H9 (cell line): Measurements from ENCODE around the gene TYMP. TPM values are rescaled to one million over a fixed set of nuclear protein-coding genes. Genes with fewer than 3 reads are reported as not detected.

Experiments
- DNase-seq: peaks from one replicate; pipeline ENCODE4 v3.0.0-alpha.2; 2017
- H2AFZ ChIP-seq: one replicate; pipeline ENCODE4 v1.6.1; 2013; ENCODE audit warnings: mild to moderate bottlenecking, low read length, control low read depth, moderate library complexity
- H2AK5ac ChIP-seq: 2 replicates; pipeline ENCODE4 v1.6.1; 2013; ENCODE audit warnings: low read length, control low read depth, mixed read lengths; ENCODE audit not compliant: insufficient read length
- H2BK120ac ChIP-seq: one replicate; pipeline ENCODE4 v1.6.1; 2013; ENCODE audit warnings: low read depth, mild to moderate bottlenecking, low read length, control low read depth, inconsistent platforms; ENCODE audit not compliant: poor library complexity, severe bottlenecking
- H2BK12ac ChIP-seq: 2 replicates; pipeline ENCODE4 v1.6.1; 2013; ENCODE audit warnings: low read length, control low read depth, mixed read lengths, low read depth; ENCODE audit not compliant: insufficient read length
- H2BK15ac ChIP-seq: 2 replicates; pipeline ENCODE4 v1.6.1; 2013; ENCODE audit warnings: low read depth, low read length, control low read depth
- H2BK20ac ChIP-seq: one replicate; pipeline ENCODE4 v1.6.1; 2013; ENCODE audit warnings: low read depth, mild to moderate bottlenecking, low read length, control low read depth, inconsistent platforms; ENCODE audit not compliant: poor library complexity, severe bottlenecking
- H2BK5ac ChIP-seq: 2 replicates; pipeline ENCODE4 v1.6.1; 2013; ENCODE audit warnings: low read length, control low read depth, mixed read lengths; ENCODE audit not compliant: insufficient read length
- H3K14ac ChIP-seq: 2 replicates; pipeline ENCODE4 v1.6.1; 2013; ENCODE audit warnings: low read length, control low read depth; ENCODE audit not compliant: insufficient read depth
- H3K18ac ChIP-seq: 2 replicates; pipeline ENCODE4 v1.6.1; 2013; ENCODE audit warnings: low read depth, mild to moderate bottlenecking, mixed read lengths, low read length, control low read depth; ENCODE audit not compliant: insufficient read length
- H3K23ac ChIP-seq: 2 replicates; pipeline ENCODE4 v1.6.1; 2013; ENCODE audit warnings: low read length, control low read depth, mixed read lengths, low read depth; ENCODE audit not compliant: insufficient read length
- H3K23me2 ChIP-seq: 2 replicates; pipeline ENCODE4 v1.6.1; 2013; ENCODE audit warnings: low read depth, mild to moderate bottlenecking, mixed read lengths, low read length, control low read depth; ENCODE audit not compliant: insufficient read length, poor library complexity, severe bottlenecking
- H3K27ac ChIP-seq: 2 replicates; pipeline ENCODE4 v1.5.1; 2013; ENCODE audit warnings: low read length, control low read depth, mixed read lengths, low read depth; ENCODE audit not compliant: insufficient read length
- H3K27me3 ChIP-seq: 2 replicates; pipeline ENCODE4 v1.6.1; 2013; ENCODE audit warnings: low read length, control low read depth, inconsistent platforms; ENCODE audit not compliant: insufficient read depth
- H3K4ac ChIP-seq: 2 replicates; pipeline ENCODE4 v1.6.1; 2013; ENCODE audit warnings: low read depth, mild to moderate bottlenecking, control low read depth, inconsistent platforms, low read length, moderate library complexity
- H3K4me1 ChIP-seq: 2 replicates; pipeline ENCODE4 v1.6.1; 2013; ENCODE audit warnings: low read length, control low read depth, inconsistent platforms; ENCODE audit not compliant: insufficient read depth
- H3K4me2 ChIP-seq: 2 replicates; pipeline ENCODE4 v1.6.1; 2013; ENCODE audit warnings: low read length, control low read depth, mixed read lengths; ENCODE audit not compliant: insufficient read length, insufficient read depth
- H3K56ac ChIP-seq: 2 replicates; pipeline ENCODE4 v1.6.1; 2013; ENCODE audit warnings: low read depth, mild to moderate bottlenecking, mixed read lengths, low read length, control low read depth; ENCODE audit not compliant: insufficient read length
- H3K79me1 ChIP-seq: 2 replicates; pipeline ENCODE4 v1.6.1; 2013; ENCODE audit warnings: low read depth, mild to moderate bottlenecking, moderate library complexity, low read length, control low read depth, inconsistent platforms; ENCODE audit not compliant: insufficient read depth, poor library complexity, severe bottlenecking
- H3K79me2 ChIP-seq: 2 replicates; pipeline ENCODE4 v1.6.1; 2013; ENCODE audit warnings: low read length, control low read depth, inconsistent platforms; ENCODE audit not compliant: insufficient read depth
- H3K9ac ChIP-seq: 2 replicates; pipeline ENCODE4 v1.6.1; 2013; ENCODE audit warnings: low read length, control low read depth, mixed read lengths; ENCODE audit not compliant: insufficient read length; ENCODE audit errors: extremely low read depth
- H3K9me3 ChIP-seq: one replicate; pipeline ENCODE4 v1.6.1; 2013; ENCODE audit warnings: low read depth, low read length, inconsistent platforms; ENCODE audit not compliant: control insufficient read depth
- H3T11ph ChIP-seq: one replicate; pipeline ENCODE4 v1.6.1; 2013; ENCODE audit warnings: mild to moderate bottlenecking, low read length, control low read depth, inconsistent platforms
- H4K20me1 ChIP-seq: one replicate; pipeline ENCODE4 v1.6.1; 2013; ENCODE audit not compliant: control insufficient read depth, insufficient read length, insufficient read depth
- H4K5ac ChIP-seq: 2 replicates; pipeline ENCODE4 v1.6.1; 2013; ENCODE audit warnings: low read depth, mild to moderate bottlenecking, mixed read lengths, low read length, control low read depth; ENCODE audit not compliant: insufficient read length
- H4K8ac ChIP-seq: replicated peaks from 2 replicates; pipeline ENCODE4 v1.6.1; 2013; ENCODE audit warnings: low read length, control low read depth, mixed read lengths, low read depth; ENCODE audit not compliant: insufficient read length
- H4K91ac ChIP-seq: 2 replicates; pipeline ENCODE4 v1.6.1; 2013; ENCODE audit warnings: low read depth, mild to moderate bottlenecking, moderate library complexity, mixed read lengths, low read length, control low read depth; ENCODE audit not compliant: insufficient read length
- H3K27ac Mint-ChIP-seq, 3 experiments: 2 replicates in 2 of 3; 3 replicates in 1 of 3; pipeline ENCODE4 v1.8.0; 2020 to 2021; ENCODE audit warnings: mixed read lengths in 3 of 3, mild to moderate bottlenecking in 1 of 3, moderate library complexity in 1 of 3
- H3K27me3 Mint-ChIP-seq: 2 replicates; pipeline ENCODE4 v1.8.0; 2021; ENCODE audit warnings: low read depth, mild to moderate bottlenecking, moderate library complexity, mixed read lengths
- H3K36me3 Mint-ChIP-seq, 3 experiments: 2 replicates in 2 of 3; 3 replicates in 1 of 3; pipeline ENCODE4 v1.8.0; 2020 to 2021; ENCODE audit warnings: low read depth in 3 of 3, mixed read lengths in 3 of 3; ENCODE audit not compliant: insufficient read depth in 1 of 3
- H3K4me1 Mint-ChIP-seq, 2 experiments: 2 replicates each; pipeline ENCODE4 v1.8.0; 2020; ENCODE audit warnings: mixed read lengths in 2 of 2
- H3K4me3 Mint-ChIP-seq, 2 experiments: 2 replicates in 1 of 2; 3 replicates in 1 of 2; pipeline ENCODE4 v1.8.0; 2020 to 2021; ENCODE audit warnings: mild to moderate bottlenecking in 2 of 2, mixed read lengths in 2 of 2, moderate library complexity in 1 of 2
- H3K9me3 Mint-ChIP-seq, 2 experiments: 2 replicates in 1 of 2; 3 replicates in 1 of 2; pipeline ENCODE4 v1.8.0; 2020; ENCODE audit warnings: mild to moderate bottlenecking in 2 of 2, mixed read lengths in 2 of 2, moderate library complexity in 1 of 2
- CTCF ChIP-seq: fragments of 200-600 bp; sonication (generic); conservative IDR thresholded peaks from 3 replicates; pipeline ENCODE4 v1.8.0; 2021; ENCODE audit warnings: antibody characterized with exemption, mild to moderate bottlenecking
- WGBS: extraction: QIAGEN DNeasy Blood & Tissue Kit; methylation state at CpG from one replicate; pipeline ENCODE4 v1.1.7; 2013; ENCODE audit warnings: missing lambda C conversion rate, low lambda C conversion rate, mixed read lengths; ENCODE audit not compliant: insufficient read length; ENCODE audit errors: extremely low coverage; 5-methylcytosine and 5-hydroxymethylcytosine counted together
- total RNA-seq: library from RNA; stranded (reverse); gene quantifications from 2 replicates; pipeline ENCODE4 v1.2.1, GENCODE V29; 2021

The TYMP gene
- total RNA-seq, 1 experiment from 2014 or later, result 1.0 TPM

- Histone ChIP-seq H3K27ac (no peak overlapping the region), H4K20me1 (no peaks in the 10 kb centered on the region), H3K56ac (no peak overlapping the region), H2BK20ac (no peak overlapping the region), H2BK120ac (no peak overlapping the region), H3K9ac (no peak overlapping the region), H4K91ac (no peak overlapping the region), H2AFZ (no peak overlapping the region), H3K4me2 (no peak overlapping the region), H3K27me3 (no peaks in the 10 kb centered on the region), H3K4me1 (no peaks in the 10 kb centered on the region), H3T11ph (no peak overlapping the region), H2BK5ac (no peak overlapping the region), H2BK12ac (no peak overlapping the region), H2BK15ac (no peak overlapping the region), H3K79me1 (peaks cover 7% of the 10 kb centered on the region), H3K23me2 (peaks cover 12% of the 10 kb centered on the region), H3K9me3 (no peaks in the 10 kb centered on the region), H3K4ac (no peak overlapping the region), H4K5ac (no peak overlapping the region), H3K14ac (no peak overlapping the region), H4K8ac (no peak overlapping the region), H3K18ac (no peak overlapping the region), H2AK5ac (no peak overlapping the region), H3K23ac (no peak overlapping the region), H3K79me2 (peaks cover 9% of the 10 kb centered on the region; the same call in 1 of the 2 replicates)
- TF ChIP-seq CTCF, result no peak
- DNase-seq, result peak; percentile 30
- H3K4me3 Mint-ChIP-seq, result peak overlapping the region; percentile 92 to 96; a peak in 3 of 5 replicates
- H3K27me3 Mint-ChIP-seq, result no peaks in the 10 kb centered on the region
- H3K36me3 Mint-ChIP-seq, result peaks cover 0 to 3% (median 0%) of the 10 kb centered on the region in 3 experiments; a peak in 2 of 7 replicates
- H3K4me1 Mint-ChIP-seq, result peaks cover 10 to 14% of the 10 kb centered on the region in 2 experiments
- H3K27ac Mint-ChIP-seq, result no peak overlapping the region
- H3K9me3 Mint-ChIP-seq, result no peaks in the 10 kb centered on the region
- no CpG with 5 or more reads among the region's 41 CpGs for WGBS
These were observed 23.8 kb downstream of the TYMP start for GRCh38 chr22:50505776-50506610.
